ENCODE data around the gene HIGD1B.

GRCh38 chr17:44844390-44844830 is 3.3 kb upstream of the HIGD1B start:
- TF ChIP-seq POLR2AphosphoS5 (IDR thresholded peaks at IDR 0.05; ENCODE audit: borderline replicate concordance, low read depth, low read length) (no peak), EZH2 (IDR thresholded peaks at IDR 0.05) (no peak)
